ENCODE results near the gene ARHGAP40. TPM values are rescaled to one million over a fixed set of nuclear protein-coding genes. Genes with fewer than 3 reads are reported as not detected.
A peak's percentile ranks its signal among the peaks of the same experiment; 100 is the strongest.

The ARHGAP40 gene
- total and polyA plus RNA-seq, 2 of the 8 experiments (the other 6 are each of a cell fraction or from before 2014, with no cell fraction given): 0.74 to 1.4 TPM

GRCh38 chr20:38680500-38681306 is 79.1 kb downstream of the ARHGAP40 start:
- H3K14ac ChIP-seq (ENCODE audit: insufficient read length): no peak overlapping the region
- ChIA-PET POLR2A (ENCODE audit: partially characterized antibody) (interaction anchor here (1.1 kb wide), 1 partner anchor 14 kb away, joined by 3 read pairs; no protein-coding TSS in a partner anchor), CTCF (ENCODE audit: partially characterized antibody) (interaction anchor here (0.8 to 5.1 kb wide), 8 partner anchors 9 to 37 kb away, joined by 3 to 32 read pairs (median 3); no protein-coding TSS in a partner anchor)
- H3K27me3 ChIP-seq (replicated peaks in 1 of 4; ENCODE audit: control insufficient read depth in 3 of 4, extremely low read depth in 1 of 4, insufficient read depth in 3 of 4, low read length in 3 of 4): peaks cover 0 to 13% (median 4%) of the 10 kb centered on the region in 4 experiments; a peak in 4 of 7 replicates
- H3K23ac ChIP-seq (ENCODE audit: insufficient read length): no peak overlapping the region
- H3K4me3 ChIP-seq (ENCODE audit: extremely low read depth in 1 of 4, insufficient read depth in 2 of 4, low read depth in 3 of 4, low read length in 4 of 4): no peak overlapping the region
- no peak overlapping the region for H2AFZ ChIP-seq (ENCODE audit: low read length)
- 56% methylated on average over 9 of the region's 9 CpGs; no CpG with 5 or more reads in 1 of the 2 experiments for WGBS, 2 experiments (ENCODE audit: extremely low coverage in 1 of 2, insufficient coverage in 1 of 2, insufficient read length in 1 of 2, insufficient replicate concordance in 2 of 2, low coverage in 1 of 2, low lambda C conversion rate in 2 of 2, missing lambda C conversion rate in 1 of 2)
- no peaks in the 10 kb centered on the region for H3K4me1 ChIP-seq (replicated peaks in 1 of 4; ENCODE audit: control insufficient read depth in 3 of 4, insufficient read depth in 4 of 4, low read length in 3 of 4)
- no peak overlapping the region for H4K8ac ChIP-seq (ENCODE audit: extremely low read depth, insufficient read depth, low read length)
- no peak overlapping the region for H3K9ac ChIP-seq (replicated peaks in 1 of 4; ENCODE audit: extremely low read depth in 1 of 4, low read depth in 3 of 4, low read length in 3 of 4)
- H2AK5ac ChIP-seq (ENCODE audit: low read depth, low read length): no peak overlapping the region
- no peak overlapping the region for H2BK12ac ChIP-seq (ENCODE audit: low read depth, low read length)
- no peaks in the 10 kb centered on the region for H3K23me2 ChIP-seq (ENCODE audit: low read depth, low read length)
- H3K18ac ChIP-seq (ENCODE audit: extremely low read depth, low read length): no peak overlapping the region
- DNase-seq (ENCODE audit: low read depth in 1 of 2, low spot score in 2 of 2): peak in 1 of 2 experiments; percentile 75
- H4K5ac ChIP-seq (ENCODE audit: insufficient read length, low read depth, low read length): no peak overlapping the region
- H3K4me2 ChIP-seq (ENCODE audit: insufficient read depth in 1 of 2, low read depth in 2 of 2, low read length in 2 of 2): no peak overlapping the region
- H3K79me2 ChIP-seq (ENCODE audit: control insufficient read depth in 1 of 2, insufficient read depth in 2 of 2, low read length in 2 of 2): no peaks in the 10 kb centered on the region; a peak in 1 of 4 replicates
- H4K91ac ChIP-seq (replicated peaks; ENCODE audit: insufficient read length, low read length): no peak overlapping the region
- H2BK5ac ChIP-seq (ENCODE audit: low read depth, low read length): no peak overlapping the region
- no peak overlapping the region for H2BK15ac ChIP-seq (ENCODE audit: low read length)
- no peak overlapping the region for H3K27ac ChIP-seq (ENCODE audit: low read depth, low read length)
- H3K56ac ChIP-seq (replicated peaks; ENCODE audit: insufficient read length, low read depth, low read length): no peak overlapping the region
- no peak for TF ChIP-seq NRF1 (IDR thresholded peaks at IDR 0.05; ENCODE audit: low read depth, low read length)
- TF ChIP-seq SIN3A (conservative IDR thresholded peaks at IDR 0.05 in 1 of 2, IDR thresholded peaks at IDR 0.05 in 1 of 2; ENCODE audit: low read depth in 1 of 2, low read length in 2 of 2): peak; percentile 50 to 82; a peak in 2 of 4 replicates
- peaks cover 0 to 5% of the 10 kb centered on the region in 2 experiments for H4K20me1 ChIP-seq (replicated peaks in 1 of 2; ENCODE audit: control insufficient read depth in 1 of 2, insufficient read depth in 2 of 2, low read length in 2 of 2)
- no peaks in the 10 kb centered on the region for H3K79me1 ChIP-seq (ENCODE audit: low read depth, low read length)
- no peak overlapping the region for H3K4ac ChIP-seq (replicated peaks; ENCODE audit: insufficient read length, low read depth, low read length)
- H2BK20ac ChIP-seq (ENCODE audit: low read length): no peak overlapping the region
- FAIRE-seq: no peak
- H2BK120ac ChIP-seq (replicated peaks; ENCODE audit: low read depth, low read length): no peak overlapping the region
- H3K9me3 ChIP-seq (ENCODE audit: insufficient read depth in 2 of 2, low read depth in 1 of 2, low read length in 1 of 2): no peaks in the 10 kb centered on the region
- H3K36me3 ChIP-seq (ENCODE audit: control insufficient read depth in 2 of 4, insufficient read depth in 4 of 4, low read length in 3 of 4): no peaks in the 10 kb centered on the region

Data from H1 (cell line).